ENCODE measurements around the gene ZNRF1.
"Not testable (repeated sequence)": the region's sequence is repeated elsewhere in the genome, so short reads cannot be mapped to it uniquely, and the experiment has no call there.

The ZNRF1 gene

DNA sequence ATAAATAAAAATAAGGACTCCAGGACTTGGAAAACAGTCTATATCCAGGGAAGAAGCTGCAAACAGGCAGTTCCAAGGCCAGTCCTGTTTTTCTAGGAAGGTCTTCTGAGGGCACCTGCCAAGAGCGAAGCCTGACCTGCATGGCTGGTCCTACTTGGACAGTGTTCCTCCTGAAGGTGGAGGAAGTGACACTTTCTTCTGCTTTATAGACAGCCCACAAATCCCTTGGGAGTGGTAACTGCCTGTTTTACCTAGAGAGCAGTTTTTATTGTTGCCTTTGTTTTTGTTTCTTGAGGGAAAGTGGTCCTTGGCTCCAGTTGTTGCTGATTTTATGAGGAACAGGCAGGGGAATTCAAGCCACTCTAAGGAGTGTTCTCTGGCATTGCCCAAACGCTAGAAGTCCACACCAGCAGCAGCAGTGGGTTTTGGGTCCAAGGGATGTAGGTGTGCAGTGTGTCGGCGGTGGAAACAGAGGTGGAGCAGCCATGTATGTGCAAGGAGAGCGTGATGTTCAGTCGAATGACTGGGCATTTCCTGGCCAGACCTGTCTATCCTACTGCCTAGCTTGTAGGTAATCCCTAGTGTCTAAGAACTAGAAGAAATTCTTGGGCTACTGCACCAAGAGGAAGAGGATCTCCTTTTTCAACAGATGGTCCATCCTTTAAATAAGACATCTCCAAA lies 82.5 kb downstream of the ZNRF1 start:
- no peak for DNase-seq

DNA sequence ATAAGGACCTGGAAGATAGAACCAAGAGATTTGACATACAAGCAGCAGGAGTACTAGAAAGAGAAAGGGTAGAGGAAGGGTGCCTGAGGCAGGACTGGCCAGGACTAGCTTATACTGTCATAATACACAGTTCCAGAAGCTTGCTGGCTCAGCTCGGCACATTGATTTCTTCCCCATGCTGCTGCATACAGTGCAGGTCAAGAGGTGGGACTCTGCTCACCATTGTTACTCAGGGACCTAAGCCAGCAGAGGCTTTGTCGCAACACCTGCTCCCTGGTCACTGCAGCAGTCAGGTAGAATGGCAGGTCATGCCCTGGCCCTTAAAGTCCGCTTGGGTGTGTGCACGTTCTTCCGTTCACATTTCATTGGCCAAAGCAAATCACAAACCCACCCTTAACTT lies 85.0 kb downstream of the ZNRF1 start:
- DNase-seq, result no peak

DNA sequence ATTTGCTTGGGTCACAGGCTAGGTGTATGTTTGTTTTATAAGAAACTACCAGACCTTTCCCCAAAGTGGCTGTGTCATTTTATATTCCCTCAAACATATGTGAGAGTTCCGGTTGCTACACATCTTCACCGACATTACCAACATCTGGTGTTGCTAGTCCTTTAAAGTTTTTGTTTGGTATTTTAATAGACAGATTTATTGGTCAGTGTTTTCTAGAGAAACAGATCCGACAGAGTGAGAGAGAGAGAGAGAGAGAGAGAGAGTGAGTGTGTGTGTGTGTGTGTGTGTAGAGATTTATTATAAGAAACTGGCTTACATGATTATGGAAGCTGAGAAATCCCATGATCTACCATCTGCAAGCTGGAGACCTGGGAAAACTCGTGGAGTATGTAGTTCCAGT lies 86.7 kb downstream of the ZNRF1 start:
- no peak for DNase-seq

DNA sequence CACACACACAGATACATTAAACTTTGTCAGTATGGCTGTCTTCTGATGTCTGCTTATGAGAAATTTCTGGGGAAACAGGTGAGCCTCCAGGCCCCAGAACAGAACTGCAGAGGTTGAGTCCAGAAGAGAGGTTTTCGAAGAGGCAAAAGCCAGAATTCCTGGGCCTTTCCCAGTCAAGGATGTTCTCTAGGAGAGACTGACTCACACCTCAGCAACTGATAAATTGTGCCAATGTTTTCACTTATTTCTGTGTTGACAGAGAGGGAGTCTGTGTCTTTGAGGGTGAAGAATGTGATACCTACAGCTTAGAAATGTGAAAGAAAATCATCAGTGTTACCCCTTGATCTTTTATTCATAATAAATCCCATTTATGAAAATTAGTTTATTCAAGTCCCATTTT lies 87.5 kb downstream of the ZNRF1 start:
- no peak for DNase-seq

DNA sequence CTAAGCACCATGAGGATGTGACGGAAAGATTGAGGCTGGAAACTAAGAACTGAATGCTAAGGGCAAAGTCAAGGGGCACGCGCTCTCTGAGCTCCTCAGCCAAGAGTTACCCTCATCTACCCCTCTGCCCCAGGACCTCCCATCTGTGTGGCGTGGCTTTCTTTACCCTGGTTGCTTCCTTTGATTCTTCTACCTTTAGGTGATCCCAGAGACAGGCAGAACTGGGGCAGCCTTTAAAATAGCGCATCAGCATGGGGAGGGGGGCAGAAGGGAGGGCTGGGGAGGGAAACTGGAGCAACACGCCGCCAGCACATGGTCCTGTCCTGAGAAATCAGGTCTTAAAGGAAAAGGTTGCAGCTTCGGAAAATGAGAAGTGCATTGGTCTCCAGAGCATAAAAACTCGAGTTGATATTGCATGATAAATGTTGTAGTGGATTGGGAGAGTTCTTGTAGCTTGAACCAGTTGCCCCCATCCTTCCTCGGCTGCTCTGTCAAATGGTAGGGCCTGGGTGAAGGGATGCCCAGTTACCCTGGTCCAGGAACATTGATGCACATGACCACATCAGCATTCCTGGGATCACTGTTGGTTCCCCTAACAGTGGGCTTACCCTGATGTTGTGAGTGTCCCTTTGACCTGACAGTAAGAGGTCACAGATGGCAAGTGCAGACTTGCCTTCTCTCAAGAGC lies 88.0 kb downstream of the ZNRF1 start:
- DNase-seq, result no peak

DNA sequence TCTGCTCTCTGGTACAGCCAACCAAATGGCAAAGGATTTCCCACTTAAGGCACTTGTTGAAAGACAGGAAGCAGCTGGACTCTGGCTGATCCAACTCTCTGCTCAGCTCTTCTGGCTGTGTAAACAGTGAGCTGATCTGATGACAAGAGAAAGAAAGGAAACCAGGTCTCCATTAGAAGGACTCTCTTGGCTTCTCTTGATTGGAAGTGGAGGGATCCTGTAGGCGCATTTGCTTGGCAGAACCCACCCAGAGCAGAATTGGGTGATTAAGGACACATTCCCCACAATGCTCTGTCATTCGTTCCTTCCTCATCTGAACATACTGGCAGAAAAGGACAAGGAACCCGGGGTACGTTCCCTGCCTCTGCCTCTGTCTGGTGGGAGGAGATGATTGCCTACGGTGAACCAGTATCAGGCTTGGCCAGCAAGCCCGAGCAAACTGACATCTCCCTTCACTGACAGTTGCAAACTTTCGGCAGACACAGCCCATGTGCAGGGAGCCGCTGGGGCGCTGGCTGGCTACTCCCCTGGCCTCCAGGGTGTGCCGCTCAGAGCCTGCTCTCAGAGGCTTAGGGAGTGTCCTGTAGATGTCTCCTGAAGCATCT lies 88.7 kb downstream of the ZNRF1 start:
- peak; percentile 76 for DNase-seq

DNA sequence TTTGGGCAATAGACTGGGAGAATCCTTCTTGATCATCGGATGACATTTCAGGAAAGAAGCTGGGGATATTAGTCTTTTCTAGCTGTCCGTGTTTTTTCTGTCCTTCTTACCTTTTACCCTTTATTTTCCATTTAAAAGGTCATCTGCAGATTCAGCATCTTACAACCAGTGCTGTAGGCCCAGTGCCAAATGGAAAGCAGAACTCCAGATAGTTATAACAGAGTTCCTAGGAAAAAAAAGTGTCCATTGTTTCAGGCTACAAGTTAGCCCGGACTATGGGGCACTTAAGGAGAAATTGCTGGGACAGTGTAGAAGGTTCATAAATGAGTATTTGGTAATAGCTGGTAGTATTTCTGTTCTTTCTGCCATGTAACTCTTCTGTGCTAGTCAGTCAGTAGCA lies 89.4 kb downstream of the ZNRF1 start:
- DNase-seq, result no peak

DNA sequence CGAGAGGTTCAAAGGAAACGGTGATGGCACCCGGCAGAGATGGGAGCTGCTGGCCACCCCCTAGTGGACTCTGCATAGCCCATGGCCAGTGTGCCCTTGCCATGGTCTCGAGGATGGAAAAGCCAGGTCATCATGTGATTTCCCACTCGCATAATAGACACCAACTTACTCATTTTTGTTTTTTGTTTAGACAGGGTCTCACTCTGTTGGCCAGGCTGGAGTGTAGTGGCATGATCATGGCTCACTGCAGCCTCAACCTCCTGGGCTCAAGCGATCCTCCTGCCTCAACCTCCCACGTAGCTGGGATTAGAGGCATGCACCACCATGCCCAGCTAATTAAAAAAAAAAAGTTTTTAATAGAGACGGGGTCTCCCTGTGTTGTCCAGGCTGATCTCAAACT lies 90.1 kb downstream of the ZNRF1 start:
- no peak for DNase-seq

DNA sequence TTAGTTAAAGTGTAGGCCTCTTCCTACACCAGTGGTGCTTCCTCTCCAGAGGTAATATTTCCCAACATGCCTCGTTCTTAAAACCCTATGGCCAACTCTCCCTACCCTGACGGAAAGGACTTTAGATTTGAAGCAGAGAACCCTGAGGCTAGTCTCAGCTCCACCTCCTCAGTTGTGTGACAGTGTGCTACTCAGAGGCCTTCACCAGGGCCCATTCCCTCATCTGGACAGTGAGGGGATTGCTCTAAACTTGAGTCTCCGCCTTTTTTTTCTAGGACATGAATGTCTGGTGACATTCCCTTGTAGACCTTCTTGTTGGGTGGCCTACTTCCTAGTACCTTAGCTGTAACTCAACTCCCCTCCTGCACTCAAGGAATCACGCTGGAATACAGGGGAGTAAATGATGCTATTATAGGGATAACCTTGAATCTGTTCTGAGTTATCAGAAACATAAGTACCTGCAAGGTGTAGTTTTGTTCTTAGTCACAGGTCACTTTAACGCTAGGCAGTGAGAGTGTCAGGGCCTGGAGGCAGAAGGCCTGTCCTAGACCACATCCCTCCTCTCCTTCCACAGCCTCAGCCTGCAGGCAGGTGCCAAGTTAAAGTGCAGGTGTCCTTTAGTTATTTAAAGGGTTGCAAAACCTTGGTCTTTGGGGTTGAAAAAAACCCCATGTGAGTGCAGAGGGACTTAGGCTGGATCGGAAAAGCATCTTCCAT lies 90.8 kb downstream of the ZNRF1 start:
- DNase-seq, result no peak

DNA sequence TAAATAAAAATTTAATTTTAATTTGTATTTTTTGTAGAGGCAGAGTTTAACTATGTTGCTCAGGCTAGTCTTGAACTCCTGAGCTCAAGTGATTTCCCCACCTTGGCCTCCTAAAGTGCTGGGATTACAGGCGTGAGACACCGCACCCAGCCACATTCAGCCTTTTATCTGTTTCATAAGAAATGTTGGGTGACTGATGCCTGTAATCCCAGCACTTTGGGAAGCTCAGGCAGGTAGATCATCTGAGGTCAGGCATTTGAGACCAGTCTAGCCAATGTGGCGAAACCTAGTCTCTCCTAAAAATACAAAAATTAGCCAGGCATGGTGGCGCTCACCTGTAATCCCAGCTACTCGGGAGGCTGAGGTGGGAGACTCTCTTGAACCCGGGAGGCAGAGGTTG lies 92.1 kb downstream of the ZNRF1 start:
- DNase-seq, result not testable (repeated sequence)

DNA sequence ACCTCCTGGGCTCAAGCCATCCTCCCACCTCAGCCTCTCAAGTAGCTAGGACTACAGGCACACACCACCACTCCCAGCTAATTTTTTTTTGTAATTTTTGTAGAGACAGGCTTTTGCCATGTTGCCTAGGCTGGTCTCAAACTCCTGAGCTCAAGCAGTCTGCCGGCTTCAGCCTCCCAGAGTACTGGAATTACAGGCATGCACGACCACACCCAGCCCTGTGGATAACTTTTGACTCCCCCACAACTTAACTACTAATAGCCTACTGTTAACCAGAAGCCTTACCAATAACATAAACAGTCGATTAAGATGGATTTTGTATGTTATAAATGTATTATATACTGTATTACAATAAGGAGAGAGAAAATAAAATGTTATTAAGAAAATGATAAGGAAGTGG lies 92.8 kb downstream of the ZNRF1 start:
- DNase-seq, result not testable (repeated sequence)

DNA sequence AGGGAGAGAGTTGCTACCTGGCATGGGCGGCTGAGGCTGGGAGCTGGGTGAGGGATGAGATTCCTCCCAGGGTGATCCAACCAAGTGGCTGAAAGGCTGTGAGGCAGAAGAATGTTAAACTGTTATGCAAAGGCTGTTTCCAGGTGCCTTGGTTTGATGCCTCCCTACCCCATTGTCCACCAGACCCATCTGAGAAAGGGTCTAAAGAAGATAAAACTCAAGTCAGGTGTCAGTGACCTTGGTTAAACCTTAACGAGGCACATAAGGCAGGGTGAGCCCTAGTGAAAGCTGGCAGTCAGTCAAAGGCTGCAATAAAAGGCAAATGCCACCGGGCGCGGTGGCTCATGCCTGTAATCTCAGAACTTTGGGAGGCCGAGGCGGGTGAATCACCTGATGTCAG lies 94.0 kb downstream of the ZNRF1 start:
- no peak for DNase-seq

DNA sequence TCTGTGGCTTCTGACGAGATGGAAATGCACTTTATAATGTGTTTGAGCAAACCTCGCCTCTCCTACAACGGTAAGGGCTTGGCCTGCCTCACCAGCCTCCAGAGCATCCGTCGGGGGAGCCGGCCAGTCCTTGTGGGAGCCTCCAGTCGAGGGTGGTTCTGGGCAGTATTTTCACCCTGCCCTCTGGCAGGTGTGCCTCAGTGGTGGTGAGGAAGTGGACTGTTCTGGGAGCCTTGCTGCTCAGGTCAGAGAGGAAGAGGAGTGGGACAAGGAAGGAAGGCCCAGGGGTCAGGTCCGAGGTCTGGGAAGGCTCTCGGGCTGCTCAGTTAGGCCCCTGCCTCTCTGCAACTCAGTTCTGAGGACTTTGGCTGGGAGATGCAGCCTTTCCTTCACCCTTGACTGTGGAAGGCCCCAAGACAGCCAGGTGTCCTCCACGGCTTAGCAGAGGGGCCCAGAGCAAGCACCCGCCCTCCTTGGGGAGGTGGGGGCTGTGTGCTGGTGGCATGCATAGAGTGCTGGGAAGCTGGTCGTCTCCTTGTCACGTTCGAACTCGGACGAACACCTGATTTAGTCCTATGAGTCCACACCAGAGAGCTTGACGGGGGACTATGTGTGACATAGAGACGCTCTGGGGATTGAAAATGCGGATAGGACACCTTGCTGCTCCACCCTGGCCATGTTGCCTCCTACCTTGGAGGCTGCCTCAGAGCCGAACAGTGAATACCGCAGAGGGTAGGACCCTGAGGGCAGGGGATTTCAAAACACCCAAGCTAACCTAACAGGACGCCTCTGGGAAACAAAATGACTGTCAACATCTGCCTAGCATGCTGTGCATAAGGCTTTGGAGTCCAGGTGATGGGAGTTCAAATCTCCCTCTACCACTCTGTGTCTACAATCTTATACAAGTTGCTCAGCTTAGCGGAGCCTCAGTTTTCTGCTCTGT lies 95.0 kb downstream of the ZNRF1 start:
- no peak for DNase-seq

DNA sequence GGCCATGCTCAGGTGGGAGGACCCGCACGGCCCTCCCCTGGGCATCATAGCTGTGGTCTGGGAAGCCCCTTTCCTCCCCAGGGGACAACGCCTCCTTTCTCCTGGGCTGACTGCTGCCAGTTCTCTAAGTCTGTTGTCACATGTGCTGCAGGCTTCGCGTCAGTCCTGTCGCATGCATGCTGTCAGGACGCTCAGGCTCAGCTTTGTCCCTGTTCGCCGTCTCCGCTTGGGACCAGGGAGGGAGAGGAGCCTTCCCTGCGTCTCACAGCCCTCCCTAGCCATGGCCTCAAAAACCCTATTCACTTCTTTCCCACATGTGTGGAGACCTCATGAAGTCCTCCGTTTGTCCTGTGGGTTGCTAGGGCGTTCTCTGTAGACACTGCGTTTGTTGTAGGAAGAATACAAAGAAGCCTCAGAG lies 96.4 kb downstream of the ZNRF1 start:
- DNase-seq, result no peak

DNA sequence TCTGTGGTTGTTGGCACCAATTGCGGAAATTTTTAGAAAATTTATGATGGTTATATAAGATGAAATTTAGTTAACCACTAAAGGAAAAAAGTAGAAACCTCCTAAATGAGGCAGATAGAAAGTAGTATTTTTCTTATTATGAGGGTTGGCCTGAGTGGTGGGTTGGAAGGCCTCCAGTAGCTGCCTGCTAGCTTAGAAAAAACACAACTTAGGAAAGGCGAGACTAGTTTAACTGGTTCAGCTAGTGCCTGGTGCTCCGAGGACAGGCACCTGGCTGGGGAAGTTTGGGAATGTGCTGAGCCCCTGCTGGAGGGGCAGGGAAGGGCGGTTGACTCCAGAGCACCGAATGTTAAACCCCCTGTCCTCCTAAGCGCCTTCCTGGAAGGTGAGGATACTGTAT lies 97.8 kb downstream of the ZNRF1 start:
- no peak for DNase-seq

DNA sequence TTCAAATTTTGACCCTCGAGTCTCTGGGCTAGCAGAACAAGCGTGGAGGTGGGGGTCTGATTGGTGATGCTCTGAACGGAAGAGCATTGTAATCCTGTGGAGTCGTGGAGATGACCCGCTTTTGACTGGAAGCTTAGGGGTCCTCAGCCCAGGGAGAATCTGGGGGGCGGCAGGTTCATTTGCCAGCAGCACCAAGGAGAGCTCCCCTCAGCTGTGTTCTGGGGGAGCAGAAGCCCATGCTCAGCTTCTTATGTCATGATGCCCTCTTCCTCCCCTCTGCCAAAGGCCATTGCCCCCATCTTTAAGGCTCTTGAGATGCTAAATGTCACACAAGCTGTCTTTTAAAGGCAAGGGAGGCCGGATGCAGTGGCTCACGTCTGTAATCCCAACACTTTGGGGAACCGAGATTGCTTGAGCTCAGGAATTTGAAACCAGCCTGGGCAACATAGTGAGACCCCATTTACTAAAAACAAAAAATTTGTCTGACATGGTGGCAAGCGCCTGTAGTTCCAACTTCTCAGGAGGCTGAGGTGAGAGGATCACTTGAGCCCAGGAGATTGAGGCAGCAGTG lies 98.5 kb downstream of the ZNRF1 start:
- DNase-seq, result no peak

DNA sequence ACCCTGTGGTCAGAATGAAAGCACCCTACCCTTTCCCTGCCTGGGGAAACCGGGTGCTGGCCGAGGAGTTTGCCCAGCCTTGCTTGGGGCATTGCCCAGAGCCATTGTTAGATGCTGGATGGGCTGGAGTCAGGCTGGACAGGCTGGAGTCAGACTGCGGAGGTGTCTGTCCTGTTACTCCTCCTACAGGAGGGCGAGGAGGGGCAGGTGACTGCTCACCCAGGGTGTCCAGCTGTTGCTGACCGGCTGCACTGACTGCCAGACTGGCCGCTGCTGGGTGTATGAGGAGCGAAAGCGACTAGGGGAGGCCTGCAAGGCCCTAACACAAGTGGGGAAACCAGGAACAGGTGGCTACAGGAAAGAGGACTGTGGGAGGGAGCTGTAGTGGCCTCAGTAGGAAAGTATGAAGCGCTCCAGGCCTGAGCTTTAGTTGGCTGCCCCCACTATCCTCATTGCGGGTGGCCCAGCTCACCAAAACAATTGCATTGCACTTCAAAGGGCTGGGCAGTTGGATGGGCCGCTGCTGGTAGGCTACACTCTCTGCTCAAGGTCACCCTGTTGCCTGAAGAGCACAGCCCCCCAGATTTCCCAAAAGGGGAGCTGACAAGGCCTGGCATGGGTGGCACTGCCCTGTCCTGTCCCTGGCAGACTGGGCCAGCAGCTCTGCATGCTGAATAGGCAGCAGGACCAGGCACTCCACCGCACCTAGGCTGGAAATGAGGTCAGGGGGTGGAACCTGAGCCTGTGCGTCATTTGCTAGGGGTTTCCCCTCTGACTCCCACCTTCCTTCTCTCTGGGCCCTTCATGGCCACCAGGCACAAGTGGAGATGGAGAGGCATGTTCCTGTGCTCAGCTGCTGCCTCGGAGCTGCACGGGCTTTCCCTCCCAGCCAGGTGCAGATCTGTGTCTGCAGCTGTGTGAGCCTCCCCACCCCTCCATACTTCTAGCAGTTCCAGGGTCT lies 99.4 kb downstream of the ZNRF1 start:
- DNase-seq, result no peak

DNA sequence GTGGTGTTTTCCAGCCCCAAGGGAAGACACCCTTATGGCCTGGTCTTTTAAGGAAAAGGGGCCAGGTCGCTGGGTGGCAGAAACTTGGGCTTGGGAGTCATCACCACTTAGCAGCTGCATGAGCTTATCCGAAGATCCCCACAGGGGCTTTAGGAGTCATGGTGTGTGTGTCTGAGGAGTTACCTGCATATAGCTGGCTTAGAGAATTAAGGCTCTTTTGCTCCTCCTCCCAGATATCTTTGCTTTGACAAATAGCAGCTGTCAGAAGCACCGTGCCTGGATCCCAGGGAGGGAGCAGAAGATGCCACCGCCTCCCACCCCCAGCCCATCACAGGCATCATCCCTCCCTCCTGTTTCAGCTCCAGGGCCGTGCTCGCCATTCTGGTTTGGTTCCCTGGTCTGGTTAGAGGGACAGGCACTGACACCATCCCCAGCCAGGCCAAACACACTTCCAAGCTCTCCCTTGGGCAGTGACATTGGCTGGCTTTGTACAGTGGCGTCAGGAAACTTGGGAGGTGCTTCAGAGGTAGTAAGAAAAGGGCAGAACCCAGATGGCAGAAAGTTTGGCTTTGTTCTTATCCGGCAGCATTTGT lies 100.3 kb downstream of the ZNRF1 start:
- no peak for DNase-seq

DNA sequence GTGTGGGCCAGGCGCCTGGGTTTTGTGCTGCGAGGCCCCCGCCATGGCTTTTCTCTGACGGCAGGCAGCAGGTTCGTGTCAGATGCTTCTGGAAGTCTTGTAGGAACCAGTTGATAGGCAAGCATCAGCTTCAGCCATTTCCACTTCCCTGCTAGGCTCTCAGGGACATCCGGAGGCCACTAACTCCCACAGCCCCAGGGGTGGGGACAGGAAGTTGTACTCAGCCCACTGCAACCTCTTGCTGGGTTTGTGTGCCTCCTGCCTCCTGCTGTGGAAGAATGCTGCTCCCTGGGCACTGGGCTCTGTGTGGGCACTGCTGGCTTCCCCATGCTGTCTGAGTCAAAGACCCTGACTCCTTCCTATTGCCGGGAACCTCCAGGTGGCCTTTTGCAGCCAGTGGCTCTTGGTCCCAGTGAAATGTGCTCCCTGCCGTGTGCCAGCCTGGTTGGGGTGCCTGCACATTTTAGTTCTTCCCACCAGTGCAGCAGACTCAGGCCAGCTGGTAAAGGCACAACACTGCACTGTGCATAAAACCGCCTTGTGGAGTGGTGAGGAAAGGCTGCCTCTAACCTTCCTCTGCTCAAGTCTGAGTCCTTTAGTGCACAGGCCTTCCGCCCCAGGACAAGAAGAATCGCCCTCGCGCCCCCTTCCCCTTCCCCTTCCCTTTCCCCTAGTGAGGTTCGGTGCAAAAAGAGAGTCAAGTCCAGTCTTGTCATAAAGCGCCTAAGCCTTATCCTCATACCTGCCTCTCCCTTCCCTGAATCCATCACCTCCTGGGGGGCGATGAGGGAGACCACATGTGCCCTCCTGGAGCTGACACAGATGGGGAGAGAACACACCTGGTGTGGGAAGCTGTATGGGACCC lies 101.1 kb downstream of the ZNRF1 start:
- peak; percentile 9 for DNase-seq

DNA sequence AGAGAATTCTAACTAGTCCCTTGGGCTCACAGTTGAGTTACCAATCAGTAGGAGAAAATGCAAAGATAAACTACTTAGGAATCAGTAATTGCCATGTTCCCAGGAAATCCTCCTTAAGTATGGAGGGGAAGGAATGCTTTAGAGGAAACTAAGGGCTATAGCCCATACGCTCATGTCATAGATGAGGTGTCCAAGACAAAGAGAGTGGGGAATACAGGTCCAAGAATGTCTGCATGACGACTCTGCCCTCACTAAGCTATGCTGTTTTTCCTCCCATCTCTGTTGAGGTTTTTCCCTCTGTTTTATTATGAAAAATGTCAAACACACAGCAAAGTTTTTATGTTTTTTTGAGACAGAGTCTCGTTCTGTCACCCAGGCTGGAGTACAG lies 101.8 kb downstream of the ZNRF1 start:
- no peak for DNase-seq

Data from COR-L47 (cell line).